GM12878 (cell line): ENCODE measurements around the gene IL1RAPL1. TPM values are rescaled to one million over a fixed set of nuclear protein-coding genes. Genes with fewer than 3 reads are reported as not detected.

Experiments
- ATAC-seq: fragments of 200-7000 bp; cut with Tn5 transposase; 3 replicates; pipeline ENCODE4 v1.9.1; 2020; ENCODE audit warnings: mild to moderate bottlenecking, moderate library complexity
- BruUV-seq: library from RNA; stranded (reverse); fragments of 400-500 nt; replicated peaks from 2 replicates; lab custom pipeline; 2021; lab: Mats Ljungman, UMichigan
- CTCF ChIA-PET: fragments of 300-600 bp; sonication (Branson Sonifier 250); formaldehyde crosslinking; extraction: SDS; loops from one replicate; lab custom pipeline; 2021; ENCODE audit warnings: inconsistent platforms; lab: Yijun Ruan, JAX
- POLR2A ChIA-PET: fragments of 350-600 bp; formaldehyde crosslinking; extraction: SDS; loops from one replicate; lab custom pipeline; 2021; ENCODE audit warnings: inconsistent platforms; lab: Charles Lee
- RAD21 ChIA-PET: fragments of 300-600 bp; sonication (Branson Sonifier 250); formaldehyde crosslinking; loops from one replicate; lab custom pipeline; 2023; ENCODE audit warnings: antibody characterized with exemption; ENCODE audit not compliant: unreplicated experiment; lab: Charles Lee
- SMC1A ChIA-PET: fragments of 300-600 bp; sonication (Branson Sonifier 250); formaldehyde crosslinking; loops from one replicate; lab custom pipeline; 2023; ENCODE audit not compliant: unreplicated experiment, uncharacterized antibody; lab: Charles Lee
- DNase-seq: peaks from one replicate; pipeline ENCODE4 v3.0.0-alpha.2; 2011; ENCODE audit warnings: low read depth, low spot score
- FAIRE-seq: peaks from 3 replicates; lab custom pipeline; 2011; peaks lifted over from hg19 to GRCh38; lab: Jason Lieb, UNC
- H2AFZ ChIP-seq: 2 replicates; pipeline ENCODE4 v1.6.0; 2011; ENCODE audit warnings: low read depth, low read length, control low read depth; ENCODE audit not compliant: control insufficient read depth
- H3K27ac ChIP-seq: 2 replicates; pipeline ENCODE4 v1.5.1; 2011; ENCODE audit warnings: control low read depth; ENCODE audit not compliant: control insufficient read depth, insufficient read depth
- H3K27me3 ChIP-seq, 2 experiments: replicated peaks in 1 of 2; 2 replicates each; pipeline versions ENCODE4 v1.6.0 to v1.6.1; 2011; ENCODE audit warnings: low read length in 1 of 2; ENCODE audit not compliant: control insufficient read depth in 2 of 2, insufficient read depth in 2 of 2
- H3K36me3 ChIP-seq, 2 experiments: 2 replicates each; pipeline ENCODE4 v1.5.1; 2011; ENCODE audit warnings: low read length in 1 of 2; ENCODE audit not compliant: control insufficient read depth in 2 of 2, insufficient read depth in 2 of 2
- H3K4me1 ChIP-seq: 2 replicates; pipeline ENCODE4 v1.6.1; 2011; ENCODE audit warnings: mild to moderate bottlenecking, low read length, moderate library complexity, mixed read lengths; ENCODE audit not compliant: control insufficient read depth, insufficient read depth
- H3K4me2 ChIP-seq: 2 replicates; pipeline ENCODE4 v1.6.0; 2011; ENCODE audit warnings: control low read depth; ENCODE audit not compliant: control insufficient read depth, insufficient read depth
- H3K4me3 ChIP-seq: fragments of 200-600 bp; sonication (generic); 2 replicates; pipeline ENCODE4 v1.5.1; 2016
- H3K79me2 ChIP-seq: 2 replicates; pipeline ENCODE4 v1.6.0; 2011; ENCODE audit warnings: low read length; ENCODE audit not compliant: control insufficient read depth, insufficient read depth
- H3K9ac ChIP-seq: 2 replicates; pipeline ENCODE4 v1.8.0; 2011; ENCODE audit warnings: low read length, control low read depth, mixed read lengths; ENCODE audit not compliant: control insufficient read depth, insufficient read depth
- H3K9me3 ChIP-seq: replicated peaks from 3 replicates; pipeline ENCODE4 v1.5.1; 2011; ENCODE audit warnings: mild to moderate bottlenecking, low read length; ENCODE audit not compliant: control insufficient read depth, insufficient read depth
- H4K20me1 ChIP-seq: 2 replicates; pipeline ENCODE4 v1.6.0; 2011; ENCODE audit not compliant: control insufficient read depth, insufficient read depth
- WGBS: methylation state at CpG from one replicate; pipeline ENCODE4 v1.1.6; 2016; ENCODE audit warnings: low lambda C conversion rate; ENCODE audit not compliant: insufficient replicate concordance, insufficient coverage; ENCODE audit errors: missing lambda C conversion rate; 5-methylcytosine and 5-hydroxymethylcytosine counted together
- in situ Hi-C: fragments of 300-500 bp; cut with MboI; formaldehyde crosslinking; loops from 9 replicates; pipeline ENCODE4 v1.14.3; 2018; ENCODE audit warnings: mixed read lengths
- intact Hi-C: fragments of 100-400 bp; cut with micrococcal nuclease; formaldehyde crosslinking; loops from one replicate; pipeline ENCODE4 v1.14.2; 2022; ENCODE audit not compliant: unreplicated experiment
- polyA plus RNA-seq, 11 experiments: library from polyadenylated mRNA; depleted of rRNA in 4 of 11; unstranded in 6 of 11; stranded (reverse) in 5 of 11; fragments of >200 nt; fragmentation: Nextera tagmentation in 4 of 11; fragmentation: Illumina TruSeq in 1 of 11; extraction: Ambion mirVana in 4 of 11; extraction: Trizol in 1 of 11; gene quantifications; 1 replicate in 1 of 11; 2 replicates in 10 of 11; pipeline versions ENCODE4 v1.2.1 to v1.2.3, GENCODE V29; 2011 to 2016; ENCODE audit warnings: inconsistent platforms in 2 of 11, missing spikeins in 2 of 11, low read depth in 1 of 11
- total RNA-seq, 4 experiments: library from RNA; depleted of rRNA in 3 of 4; stranded (reverse); fragments of >200 nt in 3 of 4; fragmentation: Illumina TruSeq in 1 of 4; extraction: Trizol in 1 of 4; gene quantifications; 2 replicates each; pipeline versions ENCODE4 v1.2.1 to v1.2.3, GENCODE V29; 2013 to 2021
- TF ChIP-seq, protein P1 (sequence below): fragments of 450-650 bp; IDR thresholded peaks from 2 replicates; pipeline ENCODE4 v1.6.1; 2014; ENCODE audit warnings: mild to moderate bottlenecking
- TF ChIP-seq, protein P2 (sequence below): IDR thresholded peaks from 2 replicates; pipeline ENCODE4 v1.6.1; 2011; ENCODE audit warnings: borderline replicate concordance, low read depth, mild to moderate bottlenecking, moderate library complexity, mixed read lengths, low read length; ENCODE audit not compliant: insufficient read depth; ENCODE audit errors: extremely low read length
- TF ChIP-seq, protein P3 (sequence below): fragments of 450-650 bp; IDR thresholded peaks from 2 replicates; pipeline ENCODE4 v1.6.1; 2016; ENCODE audit warnings: mild to moderate bottlenecking

Gene IL1RAPL1
- total and polyA plus RNA-seq, 10 of the 15 experiments (the other 5 are each of a cell fraction or from before 2014, with no cell fraction given) = not detected

DNA sequence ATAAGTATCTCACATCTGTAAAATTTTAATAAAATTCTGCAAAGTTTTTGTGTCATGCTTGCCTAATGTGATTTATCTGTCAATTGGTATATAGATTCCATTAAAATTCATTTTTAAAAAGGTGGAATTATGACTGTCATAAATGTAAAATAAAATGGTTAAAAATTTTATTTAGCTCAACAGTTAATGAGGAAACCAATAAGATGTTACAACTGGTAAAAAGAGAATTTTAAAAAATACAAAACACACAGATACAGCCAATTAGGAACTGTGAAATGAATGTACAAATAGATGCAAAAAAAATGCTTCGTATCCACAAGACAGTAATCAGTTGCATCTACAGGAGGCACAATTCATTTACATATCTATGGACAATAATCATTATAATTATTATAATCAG is 297.6 kb downstream of the IL1RAPL1 start:
- 3% methylated on average over 1 of the region's 1 CpG for WGBS
- no peak overlapping the region for H2AFZ ChIP-seq
- H3K4me1 ChIP-seq = no peaks in the 10 kb centered on the region
- ChIA-PET POLR2A (no interaction called here), RAD21 (no interaction called here), SMC1A (no interaction called here), CTCF (no interaction called here)
- ATAC-seq = no peak
- no peak overlapping the region for H3K4me3 ChIP-seq
- no peaks in the 10 kb centered on the region for H3K9me3 ChIP-seq
- no peaks in the 10 kb centered on the region for H3K36me3 ChIP-seq
- FAIRE-seq = no peak
- no peak overlapping the region for H3K9ac ChIP-seq
- in situ Hi-C loops = no loop called here
- TF ChIP-seq, protein P1, sequence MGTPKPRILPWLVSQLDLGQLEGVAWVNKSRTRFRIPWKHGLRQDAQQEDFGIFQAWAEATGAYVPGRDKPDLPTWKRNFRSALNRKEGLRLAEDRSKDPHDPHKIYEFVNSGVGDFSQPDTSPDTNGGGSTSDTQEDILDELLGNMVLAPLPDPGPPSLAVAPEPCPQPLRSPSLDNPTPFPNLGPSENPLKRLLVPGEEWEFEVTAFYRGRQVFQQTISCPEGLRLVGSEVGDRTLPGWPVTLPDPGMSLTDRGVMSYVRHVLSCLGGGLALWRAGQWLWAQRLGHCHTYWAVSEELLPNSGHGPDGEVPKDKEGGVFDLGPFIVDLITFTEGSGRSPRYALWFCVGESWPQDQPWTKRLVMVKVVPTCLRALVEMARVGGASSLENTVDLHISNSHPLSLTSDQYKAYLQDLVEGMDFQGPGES = no peak
- TF ChIP-seq, protein P2, sequence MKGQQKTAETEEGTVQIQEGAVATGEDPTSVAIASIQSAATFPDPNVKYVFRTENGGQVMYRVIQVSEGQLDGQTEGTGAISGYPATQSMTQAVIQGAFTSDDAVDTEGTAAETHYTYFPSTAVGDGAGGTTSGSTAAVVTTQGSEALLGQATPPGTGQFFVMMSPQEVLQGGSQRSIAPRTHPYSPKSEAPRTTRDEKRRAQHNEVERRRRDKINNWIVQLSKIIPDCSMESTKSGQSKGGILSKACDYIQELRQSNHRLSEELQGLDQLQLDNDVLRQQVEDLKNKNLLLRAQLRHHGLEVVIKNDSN = no peak
- TF ChIP-seq, protein P3, sequence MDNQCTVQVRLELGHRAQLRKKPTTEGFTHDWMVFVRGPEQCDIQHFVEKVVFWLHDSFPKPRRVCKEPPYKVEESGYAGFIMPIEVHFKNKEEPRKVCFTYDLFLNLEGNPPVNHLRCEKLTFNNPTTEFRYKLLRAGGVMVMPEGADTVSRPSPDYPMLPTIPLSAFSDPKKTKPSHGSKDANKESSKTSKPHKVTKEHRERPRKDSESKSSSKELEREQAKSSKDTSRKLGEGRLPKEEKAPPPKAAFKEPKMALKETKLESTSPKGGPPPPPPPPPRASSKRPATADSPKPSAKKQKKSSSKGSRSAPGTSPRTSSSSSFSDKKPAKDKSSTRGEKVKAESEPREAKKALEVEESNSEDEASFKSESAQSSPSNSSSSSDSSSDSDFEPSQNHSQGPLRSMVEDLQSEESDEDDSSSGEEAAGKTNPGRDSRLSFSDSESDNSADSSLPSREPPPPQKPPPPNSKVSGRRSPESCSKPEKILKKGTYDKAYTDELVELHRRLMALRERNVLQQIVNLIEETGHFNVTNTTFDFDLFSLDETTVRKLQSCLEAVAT = no peak
- intact Hi-C loops = no loop called here
- no peaks in the 10 kb centered on the region for H3K27me3 ChIP-seq
- no peaks in the 10 kb centered on the region for H3K79me2 ChIP-seq
- DNase-seq = no peak
- H3K27ac ChIP-seq = no peak overlapping the region
- H3K4me2 ChIP-seq = no peak overlapping the region
- no TSS peak for BruUV-seq
- H4K20me1 ChIP-seq = no peaks in the 10 kb centered on the region
